NB4 (cell line): ENCODE measurements around the gene FAM199X.
A peak's percentile ranks its signal among the peaks of the same experiment; 100 is the strongest.

Experiments
- DNase-seq: peaks from one replicate; pipeline ENCODE4 v3.0.0; 2010; ENCODE audit warnings: low read depth
- H3K4me3 ChIP-seq: one replicate; pipeline ENCODE4 v1.5.1; 2011; ENCODE audit warnings: mild to moderate bottlenecking, low read depth, low read length, moderate library complexity
- MAX ChIP-seq: IDR thresholded peaks from 2 replicates; pipeline ENCODE4 v1.6.1; 2011; ENCODE audit warnings: low read depth, low read length
- MYC ChIP-seq: IDR thresholded peaks from 2 replicates; pipeline ENCODE4 v1.6.1; 2011; ENCODE audit warnings: low read depth, low read length
- POLR2A ChIP-seq: IDR thresholded peaks from 2 replicates; pipeline ENCODE4 v1.6.1; 2011; ENCODE audit warnings: mild to moderate bottlenecking; ENCODE audit not compliant: insufficient read length; ENCODE audit errors: extremely low read depth
- TF ChIP-seq, protein P1 (sequence below): IDR thresholded peaks from one replicate; pipeline ENCODE4 v1.5.1; 2012; ENCODE audit warnings: low read depth, low read length

Gene FAM199X

DNA sequence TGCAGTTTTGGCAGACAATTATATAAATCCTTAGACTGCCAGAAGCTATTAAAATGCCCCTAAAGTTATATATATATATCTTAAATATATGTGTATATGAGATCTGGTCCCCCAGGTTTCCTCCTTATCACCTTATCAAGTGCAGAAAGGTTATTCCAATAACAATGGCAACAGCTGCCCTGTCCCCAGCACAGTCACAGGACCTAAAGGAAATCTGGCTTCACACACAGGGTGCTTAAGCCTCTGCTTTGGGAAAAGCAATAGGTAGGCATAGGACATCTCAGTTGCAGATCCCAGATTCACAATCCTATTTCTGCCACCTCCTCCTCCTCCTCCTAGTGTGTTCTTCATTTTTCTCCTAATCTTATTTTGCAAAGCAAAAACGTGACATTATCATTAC is 15.2 kb upstream of the FAM199X start:
- H3K4me3 ChIP-seq = no peak overlapping the region
- no peak for DNase-seq
- TF ChIP-seq MAX (no peak), MYC (no peak), POLR2A (no peak)
- TF ChIP-seq, protein P1, sequence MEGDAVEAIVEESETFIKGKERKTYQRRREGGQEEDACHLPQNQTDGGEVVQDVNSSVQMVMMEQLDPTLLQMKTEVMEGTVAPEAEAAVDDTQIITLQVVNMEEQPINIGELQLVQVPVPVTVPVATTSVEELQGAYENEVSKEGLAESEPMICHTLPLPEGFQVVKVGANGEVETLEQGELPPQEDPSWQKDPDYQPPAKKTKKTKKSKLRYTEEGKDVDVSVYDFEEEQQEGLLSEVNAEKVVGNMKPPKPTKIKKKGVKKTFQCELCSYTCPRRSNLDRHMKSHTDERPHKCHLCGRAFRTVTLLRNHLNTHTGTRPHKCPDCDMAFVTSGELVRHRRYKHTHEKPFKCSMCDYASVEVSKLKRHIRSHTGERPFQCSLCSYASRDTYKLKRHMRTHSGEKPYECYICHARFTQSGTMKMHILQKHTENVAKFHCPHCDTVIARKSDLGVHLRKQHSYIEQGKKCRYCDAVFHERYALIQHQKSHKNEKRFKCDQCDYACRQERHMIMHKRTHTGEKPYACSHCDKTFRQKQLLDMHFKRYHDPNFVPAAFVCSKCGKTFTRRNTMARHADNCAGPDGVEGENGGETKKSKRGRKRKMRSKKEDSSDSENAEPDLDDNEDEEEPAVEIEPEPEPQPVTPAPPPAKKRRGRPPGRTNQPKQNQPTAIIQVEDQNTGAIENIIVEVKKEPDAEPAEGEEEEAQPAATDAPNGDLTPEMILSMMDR = no peak

- peak within 1 kb of the TSS; percentile 92 for H3K4me3 ChIP-seq
- peak; percentile 54 for TF ChIP-seq POLR2A
- TF ChIP-seq, protein P1 = no peak
- TF ChIP-seq MAX = no peak
- peak; percentile 56; the same call in 1 of the 2 replicates for TF ChIP-seq MYC
- DNase-seq = peak; percentile 91
These were observed 9.4 kb upstream of the FAM199X start, which contains the start of gene SLC25A53 for GRCh38 chrX:104156630-104157529. TSS of gene SLC25A53 (minus strand) at chrX:104157009. CDS start at chrX:104105257, 51,752 bp downstream.

DNA sequence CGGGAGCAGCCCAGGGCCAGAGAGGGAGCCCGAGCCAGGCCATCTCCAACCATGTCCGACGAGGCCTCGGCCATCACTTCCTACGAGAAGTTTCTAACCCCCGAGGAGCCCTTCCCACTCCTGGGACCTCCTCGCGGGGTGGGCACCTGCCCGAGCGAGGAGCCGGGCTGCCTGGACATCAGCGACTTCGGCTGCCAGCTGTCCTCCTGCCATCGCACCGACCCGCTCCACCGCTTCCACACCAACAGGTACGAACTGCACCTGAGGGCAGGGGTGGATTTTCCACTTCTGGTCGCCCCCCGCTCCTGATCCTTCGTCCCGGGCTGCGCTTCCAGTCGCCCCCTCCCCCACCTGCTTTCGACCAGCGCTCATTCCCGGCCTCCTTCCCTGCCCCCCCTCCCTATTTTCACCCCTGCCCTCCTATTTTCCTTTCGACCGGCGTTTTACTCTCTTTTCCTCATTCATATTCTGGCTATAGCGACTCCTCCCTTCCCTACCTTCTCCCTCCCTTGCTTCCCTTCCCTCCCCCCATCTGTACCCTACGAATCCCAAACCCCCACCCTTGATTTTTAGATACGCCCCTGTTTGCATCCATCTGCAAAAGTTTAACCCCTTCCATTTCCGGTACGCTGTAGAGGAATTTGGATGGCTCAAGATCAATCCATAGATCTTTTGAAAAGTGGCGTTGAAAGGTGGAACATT is 633 bp downstream of the FAM199X start:
- DNase-seq = no peak
- peak overlapping the region; percentile 72 for H3K4me3 ChIP-seq
- TF ChIP-seq POLR2A = no peak
- TF ChIP-seq, protein P1 = no peak
- no peak for TF ChIP-seq MAX
- no peak for TF ChIP-seq MYC

GRCh38 chrX:104168127-104168526 is 1.9 kb downstream of the FAM199X start:
- no peak for DNase-seq
- peak overlapping the region; percentile 72 for H3K4me3 ChIP-seq
- TF ChIP-seq MYC (no peak), MAX (no peak), POLR2A (no peak)
- TF ChIP-seq, protein P1 = no peak

DNA sequence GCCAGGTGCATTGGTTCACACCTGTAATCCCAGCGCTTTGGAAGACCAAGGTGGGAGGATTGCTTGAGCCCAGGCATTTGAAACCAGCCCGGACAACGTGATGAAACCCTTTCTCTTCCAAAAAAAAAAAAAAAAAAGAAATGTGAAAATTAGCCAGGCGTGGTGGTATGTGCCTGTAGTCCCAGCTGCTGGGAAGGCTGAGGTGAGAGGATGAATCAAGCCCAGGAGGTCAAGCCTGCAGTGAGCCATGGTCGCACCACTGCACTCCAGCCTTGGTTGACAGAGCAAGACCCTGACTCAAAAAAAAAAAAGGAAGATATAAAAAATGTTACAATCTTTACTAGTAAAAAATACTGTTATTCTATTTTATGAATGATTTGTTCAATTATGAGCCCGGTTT is 5.9 kb downstream of the FAM199X start:
- no peak for DNase-seq
- TF ChIP-seq, protein P1 = no peak
- no peak for TF ChIP-seq MYC
- no peak for TF ChIP-seq POLR2A
- no peak for TF ChIP-seq MAX
- H3K4me3 ChIP-seq = no peak overlapping the region
